Measurements from ENCODE around the gene IFFO2. TPM values are rescaled to one million over a fixed set of nuclear protein-coding genes. Genes with fewer than 3 reads are reported as not detected.

The IFFO2 gene
- polyA plus RNA-seq, 3 donors from 2014 or later, result 1.9 to 3.9 (median 3.2) TPM

Other genes with a start within 250 kb of the IFFO2 start
- gene TAS1R2, start 97.0 kb downstream of the IFFO2 start, polyA plus RNA-seq, result not detected
- 1 to 10 TPM; 1.7 to 6.7 (median 3.8) TPM for gene ALDH4A1, start 54.1 kb downstream of the IFFO2 start, polyA plus RNA-seq

Measured in immature natural killer cell (primary cell).